WTC11 (cell line): ENCODE results near the gene LPIN3. TPM values are rescaled to one million over a fixed set of nuclear protein-coding genes. Genes with fewer than 3 reads are reported as not detected.

Experiments used
- ATAC-seq: fragments of 200-7000 bp; cut with Tn5 transposase; 2 replicates; pipeline ENCODE4 v1.10.0; 2021; ENCODE audit warnings: mild to moderate bottlenecking, moderate library complexity
- CTCF ChIA-PET: fragments of 300-600 bp; sonication (Branson Sonifier 250); formaldehyde crosslinking; loops from one replicate; lab custom pipeline; 2021; ENCODE audit warnings: antibody characterized with exemption; lab: Charles Lee
- POLR2A ChIA-PET: fragments of 350-600 bp; sonication (Branson Sonifier 250); formaldehyde crosslinking; loops from one replicate; lab custom pipeline; 2021; ENCODE audit warnings: antibody characterized with exemption; lab: Charles Lee
- DNase-seq: peaks from one replicate; pipeline ENCODE4 v3.0.0; 2021; ENCODE audit warnings: low spot score
- H3K27ac Mint-ChIP-seq: 2 replicates; pipeline ENCODE4 v1.8.0; 2021; ENCODE audit warnings: mixed read lengths
- H3K27me3 Mint-ChIP-seq: 2 replicates; pipeline ENCODE4 v1.8.0; 2021; ENCODE audit warnings: low read depth, mild to moderate bottlenecking, moderate library complexity, mixed read lengths
- H3K36me3 Mint-ChIP-seq: 2 replicates; pipeline ENCODE4 v1.8.0; 2021; ENCODE audit warnings: mixed read lengths
- H3K4me1 Mint-ChIP-seq: 2 replicates; pipeline ENCODE4 v1.8.0; 2022; ENCODE audit warnings: mixed read lengths
- H3K4me3 Mint-ChIP-seq: 2 replicates; pipeline ENCODE4 v1.8.0; 2021; ENCODE audit warnings: mild to moderate bottlenecking, moderate library complexity, mixed read lengths
- H3K9me3 Mint-ChIP-seq: 2 replicates; pipeline ENCODE4 v1.8.0; 2021; ENCODE audit warnings: mixed read lengths
- ETV6 ChIP-seq: sonication (generic); formaldehyde crosslinking; IDR thresholded peaks from 2 replicates; pipeline ENCODE4 v1.8.1; 2022; ENCODE audit warnings: mild to moderate bottlenecking, missing genetic modification reagents
- SMAD3 ChIP-seq: sonication (generic); formaldehyde crosslinking; IDR thresholded peaks from 2 replicates; pipeline ENCODE4 v1.8.0; 2022; ENCODE audit warnings: missing genetic modification reagents, mild to moderate bottlenecking, borderline replicate concordance
- SOX15 ChIP-seq: fragments of 250-450 bp; sonication (Bioruptor Pico); IDR thresholded peaks from 2 replicates; pipeline ENCODE4 v1.9.0; 2021; ENCODE audit warnings: mild to moderate bottlenecking
- ZNF232 ChIP-seq: sonication (generic); formaldehyde crosslinking; IDR thresholded peaks from 2 replicates; pipeline ENCODE4 v1.8.0; 2022; ENCODE audit warnings: mild to moderate bottlenecking, missing genetic modification reagents
- total RNA-seq: library from RNA; stranded (reverse); gene quantifications from 3 replicates; pipeline ENCODE4 v1.2.3, GENCODE V29; 2021
- TF ChIP-seq, protein P1 (sequence below): fragments of 250-450 bp; sonication (Bioruptor Pico); IDR thresholded peaks from 2 replicates; pipeline ENCODE4 v1.9.0; 2021; ENCODE audit warnings: mild to moderate bottlenecking
- TF ChIP-seq, protein P2 (sequence below): fragments of 250-450 bp; sonication (Bioruptor Pico); IDR thresholded peaks from 2 replicates; pipeline ENCODE4 v1.9.0; 2021; ENCODE audit warnings: mild to moderate bottlenecking, borderline replicate concordance

LPIN3 gene
- total RNA-seq, 1 experiment from 2014 or later = 7.9 TPM

DNA sequence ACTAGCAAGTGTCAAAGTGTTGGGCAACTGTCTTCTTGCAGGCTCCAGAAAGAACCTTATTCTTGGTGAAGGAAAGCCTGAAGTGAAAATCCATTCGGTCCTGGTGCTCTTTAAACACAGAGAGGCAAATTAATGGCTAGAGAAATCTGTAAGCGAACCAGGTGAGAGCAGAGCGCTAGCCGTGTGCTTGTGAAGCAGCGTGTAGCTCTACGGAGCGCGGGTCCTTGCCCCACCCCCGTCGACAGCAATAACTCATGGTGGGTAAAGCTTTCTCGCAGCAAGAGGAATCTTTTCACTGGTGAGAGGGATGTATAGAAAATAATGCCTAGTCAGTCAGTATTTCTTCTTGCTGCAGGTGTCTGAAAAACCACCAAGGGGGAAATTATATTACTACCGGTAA lies 63.0 kb downstream of the LPIN3 start:
- no peak overlapping the region for H3K4me3 Mint-ChIP-seq
- TF ChIP-seq, protein P1, sequence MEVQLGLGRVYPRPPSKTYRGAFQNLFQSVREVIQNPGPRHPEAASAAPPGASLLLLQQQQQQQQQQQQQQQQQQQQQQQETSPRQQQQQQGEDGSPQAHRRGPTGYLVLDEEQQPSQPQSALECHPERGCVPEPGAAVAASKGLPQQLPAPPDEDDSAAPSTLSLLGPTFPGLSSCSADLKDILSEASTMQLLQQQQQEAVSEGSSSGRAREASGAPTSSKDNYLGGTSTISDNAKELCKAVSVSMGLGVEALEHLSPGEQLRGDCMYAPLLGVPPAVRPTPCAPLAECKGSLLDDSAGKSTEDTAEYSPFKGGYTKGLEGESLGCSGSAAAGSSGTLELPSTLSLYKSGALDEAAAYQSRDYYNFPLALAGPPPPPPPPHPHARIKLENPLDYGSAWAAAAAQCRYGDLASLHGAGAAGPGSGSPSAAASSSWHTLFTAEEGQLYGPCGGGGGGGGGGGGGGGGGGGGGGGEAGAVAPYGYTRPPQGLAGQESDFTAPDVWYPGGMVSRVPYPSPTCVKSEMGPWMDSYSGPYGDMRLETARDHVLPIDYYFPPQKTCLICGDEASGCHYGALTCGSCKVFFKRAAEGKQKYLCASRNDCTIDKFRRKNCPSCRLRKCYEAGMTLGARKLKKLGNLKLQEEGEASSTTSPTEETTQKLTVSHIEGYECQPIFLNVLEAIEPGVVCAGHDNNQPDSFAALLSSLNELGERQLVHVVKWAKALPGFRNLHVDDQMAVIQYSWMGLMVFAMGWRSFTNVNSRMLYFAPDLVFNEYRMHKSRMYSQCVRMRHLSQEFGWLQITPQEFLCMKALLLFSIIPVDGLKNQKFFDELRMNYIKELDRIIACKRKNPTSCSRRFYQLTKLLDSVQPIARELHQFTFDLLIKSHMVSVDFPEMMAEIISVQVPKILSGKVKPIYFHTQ (CRISPR knock-in tag) = no peak
- TF ChIP-seq SOX15 (CRISPR knock-in tag) = no peak
- no peak for TF ChIP-seq ZNF232
- 0 out of 2 replicates have a peak, but pooled peaks cover 3% of the 10 kb centered on the region for H3K4me1 Mint-ChIP-seq
- peaks cover 35% of the 10 kb centered on the region for H3K36me3 Mint-ChIP-seq
- no peak for ATAC-seq
- H3K9me3 Mint-ChIP-seq = no peaks in the 10 kb centered on the region
- POLR2A ChIA-PET = no interaction called here
- CTCF ChIA-PET = no interaction called here
- no peaks in the 10 kb centered on the region for H3K27me3 Mint-ChIP-seq
- H3K27ac Mint-ChIP-seq = no peak overlapping the region
- DNase-seq = no peak

DNA sequence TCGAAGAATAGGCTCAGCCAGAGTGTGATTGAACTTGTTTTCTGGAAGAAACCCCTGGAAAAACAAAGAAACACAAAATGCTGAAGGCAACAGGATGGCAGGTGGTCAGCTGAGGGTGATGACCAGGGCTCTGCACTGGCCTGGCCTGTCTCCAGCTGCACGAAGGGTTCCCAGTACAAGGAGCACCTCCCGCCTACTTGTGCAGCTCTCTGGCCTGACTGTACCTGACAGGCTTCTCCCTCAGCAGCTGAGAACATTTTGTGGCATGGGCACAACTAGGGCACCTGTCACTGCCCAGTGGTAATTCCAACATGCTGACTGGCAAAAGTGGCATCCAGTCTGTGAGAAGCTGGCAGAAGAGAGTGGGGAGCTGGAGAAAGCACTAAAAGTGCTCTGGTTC lies 64.8 kb downstream of the LPIN3 start:
- H3K9me3 Mint-ChIP-seq = no peaks in the 10 kb centered on the region
- POLR2A ChIA-PET = no interaction called here
- H3K4me1 Mint-ChIP-seq = 0 out of 2 replicates have a peak, but pooled peaks cover 3% of the 10 kb centered on the region
- ATAC-seq = no peak
- H3K36me3 Mint-ChIP-seq = peaks cover 50% of the 10 kb centered on the region
- TF ChIP-seq SMAD3 (CRISPR knock-in tag) (no peak), ETV6 (CRISPR knock-in tag) (no peak)
- TF ChIP-seq, protein P2, sequence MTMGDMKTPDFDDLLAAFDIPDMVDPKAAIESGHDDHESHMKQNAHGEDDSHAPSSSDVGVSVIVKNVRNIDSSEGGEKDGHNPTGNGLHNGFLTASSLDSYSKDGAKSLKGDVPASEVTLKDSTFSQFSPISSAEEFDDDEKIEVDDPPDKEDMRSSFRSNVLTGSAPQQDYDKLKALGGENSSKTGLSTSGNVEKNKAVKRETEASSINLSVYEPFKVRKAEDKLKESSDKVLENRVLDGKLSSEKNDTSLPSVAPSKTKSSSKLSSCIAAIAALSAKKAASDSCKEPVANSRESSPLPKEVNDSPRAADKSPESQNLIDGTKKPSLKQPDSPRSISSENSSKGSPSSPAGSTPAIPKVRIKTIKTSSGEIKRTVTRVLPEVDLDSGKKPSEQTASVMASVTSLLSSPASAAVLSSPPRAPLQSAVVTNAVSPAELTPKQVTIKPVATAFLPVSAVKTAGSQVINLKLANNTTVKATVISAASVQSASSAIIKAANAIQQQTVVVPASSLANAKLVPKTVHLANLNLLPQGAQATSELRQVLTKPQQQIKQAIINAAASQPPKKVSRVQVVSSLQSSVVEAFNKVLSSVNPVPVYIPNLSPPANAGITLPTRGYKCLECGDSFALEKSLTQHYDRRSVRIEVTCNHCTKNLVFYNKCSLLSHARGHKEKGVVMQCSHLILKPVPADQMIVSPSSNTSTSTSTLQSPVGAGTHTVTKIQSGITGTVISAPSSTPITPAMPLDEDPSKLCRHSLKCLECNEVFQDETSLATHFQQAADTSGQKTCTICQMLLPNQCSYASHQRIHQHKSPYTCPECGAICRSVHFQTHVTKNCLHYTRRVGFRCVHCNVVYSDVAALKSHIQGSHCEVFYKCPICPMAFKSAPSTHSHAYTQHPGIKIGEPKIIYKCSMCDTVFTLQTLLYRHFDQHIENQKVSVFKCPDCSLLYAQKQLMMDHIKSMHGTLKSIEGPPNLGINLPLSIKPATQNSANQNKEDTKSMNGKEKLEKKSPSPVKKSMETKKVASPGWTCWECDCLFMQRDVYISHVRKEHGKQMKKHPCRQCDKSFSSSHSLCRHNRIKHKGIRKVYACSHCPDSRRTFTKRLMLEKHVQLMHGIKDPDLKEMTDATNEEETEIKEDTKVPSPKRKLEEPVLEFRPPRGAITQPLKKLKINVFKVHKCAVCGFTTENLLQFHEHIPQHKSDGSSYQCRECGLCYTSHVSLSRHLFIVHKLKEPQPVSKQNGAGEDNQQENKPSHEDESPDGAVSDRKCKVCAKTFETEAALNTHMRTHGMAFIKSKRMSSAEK (CRISPR knock-in tag) = no peak
- TF ChIP-seq, protein P1 (CRISPR knock-in tag) = no peak
- TF ChIP-seq, all 79 proteins: peak for 0
- no peak for DNase-seq
- Mint-ChIP-seq H3K4me3 (no peak overlapping the region), H3K27ac (no peak overlapping the region), H3K27me3 (no peaks in the 10 kb centered on the region)
- CTCF ChIA-PET = no interaction called here

DNA sequence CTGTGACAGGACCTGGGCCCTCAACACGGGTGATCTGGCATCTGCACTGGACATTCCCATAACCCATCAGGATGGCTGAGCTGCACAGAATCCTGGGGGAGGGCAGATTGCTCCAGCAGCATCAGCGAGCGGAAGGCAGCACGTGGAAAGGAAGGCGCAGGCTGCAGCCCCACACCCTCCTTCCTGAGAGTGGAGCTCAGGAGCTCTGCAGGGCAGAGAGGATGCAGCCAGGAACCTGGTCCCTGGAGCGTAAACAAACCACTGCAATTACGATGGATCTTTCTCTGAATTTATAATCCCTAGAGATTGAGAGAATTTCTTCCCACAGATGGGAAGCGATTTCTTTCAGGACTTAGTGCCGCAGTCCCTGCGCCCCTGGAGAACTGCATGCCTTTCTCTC lies 65.7 kb downstream of the LPIN3 start:
- Mint-ChIP-seq H3K27me3 (no peaks in the 10 kb centered on the region), H3K9me3 (no peaks in the 10 kb centered on the region)
- DNase-seq = no peak
- TF ChIP-seq, protein P2 (CRISPR knock-in tag) = no peak
- TF ChIP-seq, all 79 proteins: peak for 0
- Mint-ChIP-seq H3K4me3 (no peak overlapping the region), H3K36me3 (peaks cover 55% of the 10 kb centered on the region), H3K27ac (no peak overlapping the region), H3K4me1 (0 out of 2 replicates have a peak, but pooled peaks cover 3% of the 10 kb centered on the region)
- POLR2A ChIA-PET = no interaction called here
- no peak for ATAC-seq
- CTCF ChIA-PET = no interaction called here
